PC-3 (cell line): ENCODE data around the gene TMEM131. TPM values are rescaled to one million over a fixed set of nuclear protein-coding genes. Genes with fewer than 3 reads are reported as not detected.
A peak's percentile ranks its signal among the peaks of the same experiment; 100 is the strongest.

Source experiments
- ATAC-seq: fragments of 200-7000 bp; cut with Tn5 transposase; 2 replicates; pipeline ENCODE4 v1.9.1; 2020; ENCODE audit warnings: mild to moderate bottlenecking, moderate library complexity
- BruUV-seq: library from RNA; stranded (reverse); fragments of 400-500 nt; replicated peaks from 2 replicates; lab custom pipeline; 2021; lab: Mats Ljungman, UMichigan
- CTCF ChIA-PET: fragments of 300-600 bp; sonication (Branson Sonifier 250); formaldehyde crosslinking; loops from one replicate; lab custom pipeline; 2022; ENCODE audit warnings: antibody characterized with exemption; lab: Charles Lee
- POLR2A ChIA-PET: fragments of 300-600 bp; sonication (Branson Sonifier 250); formaldehyde crosslinking; loops from one replicate; lab custom pipeline; 2022; ENCODE audit warnings: antibody characterized with exemption; ENCODE audit not compliant: unreplicated experiment; lab: Charles Lee
- DNase-seq: peaks from one replicate; pipeline ENCODE4 v3.0.0-alpha.2; 2015
- H2AFZ ChIP-seq: fragments of 300-600 bp; sonication (generic); 2 replicates; pipeline ENCODE4 v1.6.0; 2016; ENCODE audit warnings: antibody characterized with exemption, low read length
- H3F3A ChIP-seq: fragments of 300-600 bp; sonication (generic); one replicate; pipeline ENCODE4 v1.6.0; 2017; ENCODE audit warnings: antibody characterized with exemption, low read length, control low read depth, mild to moderate bottlenecking; ENCODE audit not compliant: unreplicated experiment
- H3K27ac ChIP-seq: fragments of 300-600 bp; sonication (generic); 2 replicates; pipeline ENCODE4 v1.5.1; 2016; ENCODE audit warnings: mild to moderate bottlenecking, low read length
- H3K27me3 ChIP-seq: fragments of 300-600 bp; sonication (generic); 2 replicates; pipeline ENCODE4 v1.6.1; 2016; ENCODE audit warnings: low read length, mixed read lengths
- H3K36me3 ChIP-seq: fragments of 300-600 bp; sonication (generic); 2 replicates; pipeline ENCODE4 v1.6.1; 2016; ENCODE audit warnings: low read depth, mixed run types, low read length, mixed read lengths
- H3K4me1 ChIP-seq: fragments of 300-600 bp; sonication (generic); 2 replicates; pipeline ENCODE4 v1.5.1; 2016; ENCODE audit warnings: low read length; ENCODE audit not compliant: insufficient read depth
- H3K4me2 ChIP-seq: fragments of 300-600 bp; sonication (generic); 2 replicates; pipeline ENCODE4 v1.6.0; 2016; ENCODE audit warnings: low read length
- H3K4me3 ChIP-seq: fragments of 300-600 bp; sonication (generic); 2 replicates; pipeline ENCODE4 v1.5.1; 2016; ENCODE audit warnings: mild to moderate bottlenecking, low read length, mixed read lengths
- H3K79me2 ChIP-seq: fragments of 300-600 bp; sonication (generic); 2 replicates; pipeline ENCODE4 v1.6.1; 2017; ENCODE audit warnings: low read length, mixed read lengths
- H3K9ac ChIP-seq: fragments of 300-600 bp; sonication (generic); 2 replicates; pipeline ENCODE4 v1.6.0; 2016; ENCODE audit warnings: mild to moderate bottlenecking, low read length
- H3K9me2 ChIP-seq: fragments of 300-600 bp; sonication (generic); replicated peaks from 2 replicates; pipeline ENCODE4 v1.6.1; 2016; ENCODE audit warnings: mixed run types, low read length, mixed read lengths
- H3K9me3 ChIP-seq: fragments of 300-600 bp; sonication (generic); 2 replicates; pipeline ENCODE4 v1.6.1; 2016; ENCODE audit warnings: low read length, mixed read lengths
- H4K20me1 ChIP-seq: fragments of 300-600 bp; sonication (generic); 2 replicates; pipeline ENCODE4 v1.6.1; 2016; ENCODE audit warnings: low read length, mixed read lengths
- CTCF ChIP-seq: fragments of 300-600 bp; sonication (generic); conservative IDR thresholded peaks from 2 replicates; pipeline ENCODE4 v1.5.1; 2017; ENCODE audit warnings: antibody characterized with exemption, low read depth, mild to moderate bottlenecking, low read length
- EZH2 ChIP-seq: fragments of 300-600 bp; sonication (generic); IDR thresholded peaks from one replicate; pipeline ENCODE4 v1.6.1; 2017; ENCODE audit warnings: antibody characterized with exemption, mild to moderate bottlenecking, low read length; ENCODE audit not compliant: unreplicated experiment
- EZH2phosphoT487 ChIP-seq: fragments of 300-600 bp; sonication (generic); IDR thresholded peaks from 2 replicates; pipeline ENCODE4 v1.6.1; 2018; ENCODE audit warnings: mild to moderate bottlenecking, antibody characterized with exemption, low read length, borderline replicate concordance
- intact Hi-C: fragments of 100-400 bp; cut with micrococcal nuclease; formaldehyde crosslinking; loops from 2 replicates; pipeline ENCODE4 v1.9.0; 2023
- total RNA-seq: library from RNA; depleted of rRNA; stranded (reverse); fragments of >200 nt; gene quantifications from 2 replicates; pipeline ENCODE4 v1.2.3, GENCODE V29; 2014

TMEM131 gene
- total RNA-seq, 1 experiment from 2014 or later: 21.1 TPM

- H3K9me2 ChIP-seq: no peaks in the 10 kb centered on the region
- H3K36me3 ChIP-seq: no peaks in the 10 kb centered on the region
- no peak for TF ChIP-seq CTCF
- TF ChIP-seq EZH2: no peak
- no peak for TF ChIP-seq EZH2phosphoT487
- no peak overlapping the region for H3K4me3 ChIP-seq
- ChIA-PET POLR2A (no interaction called here), CTCF (no interaction called here)
- peaks cover 6% of the 10 kb centered on the region for H4K20me1 ChIP-seq
- peaks cover 7% of the 10 kb centered on the region for H3K4me1 ChIP-seq
- no peaks in the 10 kb centered on the region for H3K27me3 ChIP-seq
- no peak overlapping the region for H3K4me2 ChIP-seq
- no peak for ATAC-seq
- H3K79me2 ChIP-seq: peaks cover 98% of the 10 kb centered on the region
- no peaks in the 10 kb centered on the region for H3F3A ChIP-seq
- DNase-seq: no peak
- no peak overlapping the region for H2AFZ ChIP-seq
- no TSS peak for BruUV-seq
- no peak overlapping the region for H3K9ac ChIP-seq
- H3K9me3 ChIP-seq: no peaks in the 10 kb centered on the region
- no peak overlapping the region for H3K27ac ChIP-seq
- intact Hi-C loops: no loop called here
These were observed 27.7 kb downstream of the TMEM131 start for GRCh38 chr2:97967931-97968627.

- CTCF ChIA-PET: no interaction called here
- DNase-seq: no peak
- H3K79me2 ChIP-seq: peaks cover 99% of the 10 kb centered on the region
- no peak overlapping the region for H3K9ac ChIP-seq
- H3K9me3 ChIP-seq: no peaks in the 10 kb centered on the region
- no TSS peak for BruUV-seq
- H3K9me2 ChIP-seq: no peaks in the 10 kb centered on the region
- H3K27ac ChIP-seq: no peak overlapping the region
- H3K36me3 ChIP-seq: no peaks in the 10 kb centered on the region
- POLR2A ChIA-PET: no interaction called here
- H3K27me3 ChIP-seq: no peaks in the 10 kb centered on the region
- H3K4me1 ChIP-seq: peaks cover 7% of the 10 kb centered on the region
- intact Hi-C loops: no loop called here
- no peak overlapping the region for H2AFZ ChIP-seq
- H4K20me1 ChIP-seq: peaks cover 6% of the 10 kb centered on the region
- ATAC-seq: no peak
- TF ChIP-seq EZH2phosphoT487 (no peak), EZH2 (no peak)
- no peak overlapping the region for H3K4me2 ChIP-seq
- H3K4me3 ChIP-seq: no peak overlapping the region
- no peaks in the 10 kb centered on the region for H3F3A ChIP-seq
These were observed 28.5 kb downstream of the TMEM131 start for GRCh38 chr2:97967216-97967592.

GRCh38 chr2:97966545-97967215 is 29.1 kb downstream of the TMEM131 start:
- no peak overlapping the region for H3K9ac ChIP-seq
- no peak overlapping the region for H3K4me3 ChIP-seq
- H3K27ac ChIP-seq: no peak overlapping the region
- DNase-seq (peak; percentile 63), ATAC-seq (peak; percentile 88)
- peaks cover 99% of the 10 kb centered on the region for H3K79me2 ChIP-seq
- BruUV-seq: no TSS peak
- intact Hi-C loops: no loop called here
- no peak for TF ChIP-seq CTCF
- TF ChIP-seq EZH2: no peak
- no peak for TF ChIP-seq EZH2phosphoT487
- no peak overlapping the region for H3K4me2 ChIP-seq
- peaks cover 6% of the 10 kb centered on the region for H4K20me1 ChIP-seq
- no peaks in the 10 kb centered on the region for H3K27me3 ChIP-seq
- no peak overlapping the region for H2AFZ ChIP-seq
- ChIA-PET CTCF (no interaction called here), POLR2A (no interaction called here)
- H3K9me3 ChIP-seq: no peaks in the 10 kb centered on the region
- H3F3A ChIP-seq: no peaks in the 10 kb centered on the region
- H3K4me1 ChIP-seq: peaks cover 7% of the 10 kb centered on the region
- no peaks in the 10 kb centered on the region for H3K36me3 ChIP-seq
- no peaks in the 10 kb centered on the region for H3K9me2 ChIP-seq
